GM19463 (cell line): ENCODE measurements around the gene RIN3.

Experiments
- ATAC-seq: cut with Tn5 transposase; IDR thresholded peaks from one replicate; pipeline ENCODE4 v1.9.1; 2021; ENCODE audit warnings: mild to moderate bottlenecking, moderate library complexity; ENCODE audit not compliant: unreplicated experiment

Gene RIN3

GRCh38 chr14:92513204-92513965 is at the start of gene RIN3:
Gene RIN3, plus strand, starts transcription at chr14:92513781. Its CDS starts 152 bp downstream, at chr14:92513933.
- peak; percentile 61 for ATAC-seq

GRCh38 chr14:92464156-92464555 is 49.4 kb upstream of the RIN3 start:
- no peak for ATAC-seq

- ATAC-seq = no peak
Observed at GRCh38 chr14:92464716-92465115, 48.9 kb upstream of the RIN3 start.

GRCh38 chr14:92465353-92466055 is 48.1 kb upstream of the RIN3 start:
- ATAC-seq = no peak

GRCh38 chr14:92466059-92466458 is 47.5 kb upstream of the RIN3 start:
- no peak for ATAC-seq

- no peak for ATAC-seq
Observed at GRCh38 chr14:92469515-92469914, 44.1 kb upstream of the RIN3 start.

GRCh38 chr14:92470215-92470614 is 43.4 kb upstream of the RIN3 start:
- no peak for ATAC-seq

- no peak for ATAC-seq
Observed at GRCh38 chr14:92470811-92471210, 42.8 kb upstream of the RIN3 start.

- ATAC-seq = no peak
Observed at GRCh38 chr14:92471919-92472318, 41.7 kb upstream of the RIN3 start.

GRCh38 chr14:92472860-92473259 is 40.7 kb upstream of the RIN3 start:
- ATAC-seq = no peak

- ATAC-seq = no peak
Observed at GRCh38 chr14:92473261-92473968, 40.2 kb upstream of the RIN3 start.

- ATAC-seq = no peak
Observed at GRCh38 chr14:92473969-92474535, 39.5 kb upstream of the RIN3 start.

- no peak for ATAC-seq
Observed at GRCh38 chr14:92475037-92475436, 38.5 kb upstream of the RIN3 start.

- no peak for ATAC-seq
Observed at GRCh38 chr14:92475451-92476187, 38.0 kb upstream of the RIN3 start.

- ATAC-seq = no peak
Observed at GRCh38 chr14:92480856-92481255, 32.7 kb upstream of the RIN3 start.

GRCh38 chr14:92481386-92481785 is 32.2 kb upstream of the RIN3 start:
- ATAC-seq = no peak

GRCh38 chr14:92481811-92482555 is 31.6 kb upstream of the RIN3 start:
- no peak for ATAC-seq

- ATAC-seq = no peak
Observed at GRCh38 chr14:92482621-92483319, 30.8 kb upstream of the RIN3 start.

- ATAC-seq = no peak
Observed at GRCh38 chr14:92484132-92484823, 29.3 kb upstream of the RIN3 start.
